ENCODE results near the gene PPP1R17.
A peak's percentile ranks its signal among the peaks of the same experiment; 100 is the strongest.

Gene PPP1R17

GRCh38 chr7:31687024-31687748 lies at the start of gene PPP1R17:
Gene PPP1R17, plus strand, starts transcription at chr7:31687215. Its CDS starts 5,227 bp downstream, at chr7:31692442.
- TF ChIP-seq CTCF (IDR thresholded peaks at IDR 0.05; ENCODE audit: low read depth, low read length), result no peak
- no peak within 1 kb of the TSS for H3K4me3 ChIP-seq (ENCODE audit: low read depth, low read length)
- no peak for DNase-seq (ENCODE audit: low read depth, low spot score)
- in situ Hi-C loops (cut with HindIII; ENCODE audit: low sequenced_read_pairs), result no loop called here

GRCh38 chr7:31640381-31640780 lies 46.6 kb upstream of the PPP1R17 start:
- H3K4me3 ChIP-seq (ENCODE audit: low read depth, low read length), result no peak overlapping the region
- no peak for TF ChIP-seq CTCF (IDR thresholded peaks at IDR 0.05; ENCODE audit: low read depth, low read length)
- DNase-seq (ENCODE audit: low read depth, low spot score), result no peak
- in situ Hi-C loops (cut with HindIII; ENCODE audit: low sequenced_read_pairs), result no loop called here

- in situ Hi-C loops (cut with HindIII; ENCODE audit: low sequenced_read_pairs), result no loop called here
- no peak for TF ChIP-seq CTCF (IDR thresholded peaks at IDR 0.05; ENCODE audit: low read depth, low read length)
- DNase-seq (ENCODE audit: low read depth, low spot score), result peak; percentile 1
- H3K4me3 ChIP-seq (ENCODE audit: low read depth, low read length), result no peak overlapping the region
Measured at GRCh38 chr7:31642681-31643115, 44.3 kb upstream of the PPP1R17 start.

- H3K4me3 ChIP-seq (ENCODE audit: low read depth, low read length), result no peak overlapping the region
- no peak for DNase-seq (ENCODE audit: low read depth, low spot score)
- in situ Hi-C loops (cut with HindIII; ENCODE audit: low sequenced_read_pairs), result no loop called here
- TF ChIP-seq CTCF (IDR thresholded peaks at IDR 0.05; ENCODE audit: low read depth, low read length), result no peak
Measured at GRCh38 chr7:31646942-31647341, 40.1 kb upstream of the PPP1R17 start.

- in situ Hi-C loops (cut with HindIII; ENCODE audit: low sequenced_read_pairs), result no loop called here
- TF ChIP-seq CTCF (IDR thresholded peaks at IDR 0.05; ENCODE audit: low read depth, low read length), result no peak
Measured at GRCh38 chr7:31647511-31647910, 39.5 kb upstream of the PPP1R17 start.

GRCh38 chr7:31648288-31648687 lies 38.7 kb upstream of the PPP1R17 start:
- in situ Hi-C loops (cut with HindIII; ENCODE audit: low sequenced_read_pairs), result no loop called here
- H3K4me3 ChIP-seq (ENCODE audit: low read depth, low read length), result no peak overlapping the region
- DNase-seq (ENCODE audit: low read depth, low spot score), result peak; percentile 6
- TF ChIP-seq CTCF (IDR thresholded peaks at IDR 0.05; ENCODE audit: low read depth, low read length), result peak; percentile 28

More at GRCh38 chr7:31647511-31647910, 39.5 kb upstream of the PPP1R17 start:
- no peak overlapping the region for H3K4me3 ChIP-seq (ENCODE audit: low read depth, low read length)
- DNase-seq (ENCODE audit: low read depth, low spot score), result no peak

Measured in astrocyte of the spinal cord (primary cell).